GM19467 (cell line): Measurements from ENCODE around the gene CCDC13.
A peak's percentile ranks its signal among the peaks of the same experiment; 100 is the strongest.
"Not testable (repeated sequence)": the region's sequence is repeated elsewhere in the genome, so short reads cannot be mapped to it uniquely, and the experiment has no call there.

Source experiments
- ATAC-seq: cut with Tn5 transposase; IDR thresholded peaks from one replicate; pipeline ENCODE4 v1.9.1; 2021; ENCODE audit warnings: mild to moderate bottlenecking, moderate library complexity; ENCODE audit not compliant: unreplicated experiment

Gene CCDC13

GRCh38 chr3:42772670-42773408 is at the start of gene CCDC13:
CCDC13 (minus strand) TSS chr3:42773253; CDS start chr3:42758345, 14,908 bp downstream.
- ATAC-seq: peak; percentile 96

DNA sequence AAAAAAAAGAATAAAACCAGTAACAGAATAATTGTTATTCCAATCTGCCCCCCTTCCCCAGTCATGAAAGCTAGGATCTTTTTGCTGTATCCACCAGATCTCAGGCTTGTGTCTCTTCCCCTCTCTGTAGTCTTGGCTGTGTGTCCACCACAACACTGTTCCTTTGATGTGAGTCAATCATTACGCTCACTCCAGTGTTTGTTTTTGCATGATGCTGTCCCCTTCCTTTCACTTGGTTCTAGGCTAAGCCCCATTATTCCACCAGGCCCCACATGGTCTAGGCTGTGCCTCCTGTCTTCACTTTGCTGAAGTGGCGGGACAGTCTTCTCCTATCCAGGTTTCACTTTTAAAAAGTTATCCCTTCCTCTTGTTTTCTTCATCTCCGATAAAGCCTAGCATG is 49.8 kb upstream of the CCDC13 start:
- no peak for ATAC-seq

DNA sequence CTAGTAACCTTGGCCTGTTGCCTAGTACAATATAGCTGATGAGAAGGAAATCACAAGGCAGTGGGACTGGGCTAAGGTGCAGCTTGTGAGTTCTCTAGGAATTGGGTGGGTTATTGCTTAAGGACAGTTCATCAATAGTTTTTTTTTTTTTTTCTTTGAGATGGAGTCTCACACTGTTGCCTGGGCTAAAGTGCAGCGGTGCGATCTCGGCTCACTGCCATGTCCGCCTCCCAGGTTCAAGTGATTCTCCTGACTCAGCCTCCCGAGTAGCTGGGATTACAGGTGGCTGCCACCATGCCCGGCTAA is 47.6 kb upstream of the CCDC13 start:
- ATAC-seq: no peak

GRCh38 chr3:42819351-42819965 is 46.4 kb upstream of the CCDC13 start:
- no peak for ATAC-seq

GRCh38 chr3:42815826-42816225 is 42.8 kb upstream of the CCDC13 start:
- no peak for ATAC-seq

GRCh38 chr3:42814914-42815507 is 42.0 kb upstream of the CCDC13 start:
- ATAC-seq: no peak

- no peak for ATAC-seq
These were observed 41.2 kb upstream of the CCDC13 start for GRCh38 chr3:42814246-42814645.

- ATAC-seq: not testable (repeated sequence)
These were observed 38.2 kb upstream of the CCDC13 start for GRCh38 chr3:42811118-42811883.

- ATAC-seq: not testable (repeated sequence)
These were observed 37.7 kb upstream of the CCDC13 start for GRCh38 chr3:42810706-42811105.

DNA sequence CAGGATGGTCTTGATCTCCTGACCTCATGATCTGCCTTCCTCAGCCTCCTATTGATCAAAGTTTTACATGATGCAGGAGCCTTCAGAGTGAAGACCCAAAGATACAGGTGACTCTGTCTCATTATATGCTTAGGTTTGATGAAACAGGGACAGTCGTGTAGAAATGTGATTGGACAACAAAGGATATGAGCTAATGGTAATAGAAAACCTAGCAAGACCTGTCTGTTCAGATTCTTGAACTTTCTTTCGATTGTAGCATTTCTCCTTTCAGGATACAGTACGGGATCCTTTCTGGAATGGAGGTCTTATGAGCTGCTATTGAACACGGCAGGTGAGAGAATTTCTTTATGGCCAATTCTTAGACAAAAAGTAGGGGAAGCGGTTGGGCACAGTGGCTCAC is 36.1 kb upstream of the CCDC13 start, which contains the start of gene ACKR2:
TSS of gene ACKR2 (plus strand) at position 244 of the 400 bp plus-strand sequence. CDS start 55,058 bp downstream, outside the sequence.
- ATAC-seq: no peak

- ATAC-seq: no peak
These were observed 34.9 kb upstream of the CCDC13 start for GRCh38 chr3:42807929-42808328.

GRCh38 chr3:42805141-42805821 is 32.2 kb upstream of the CCDC13 start:
- no peak for ATAC-seq

DNA sequence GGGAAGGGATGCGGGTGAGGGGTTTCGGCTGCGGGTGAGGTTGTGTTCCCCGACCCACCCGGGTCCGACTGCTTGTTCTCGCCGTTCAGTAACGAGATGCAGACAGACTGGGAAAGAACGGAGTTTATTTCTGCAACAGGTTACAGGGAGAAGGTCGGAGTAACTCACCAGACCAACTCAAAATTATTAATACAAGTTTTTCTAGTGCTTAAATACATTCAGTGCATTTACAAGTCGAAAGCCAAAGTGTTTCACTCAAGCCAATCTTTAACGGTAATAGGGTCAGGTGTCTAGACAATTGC is 31.7 kb upstream of the CCDC13 start:
- ATAC-seq: peak; percentile 19

DNA sequence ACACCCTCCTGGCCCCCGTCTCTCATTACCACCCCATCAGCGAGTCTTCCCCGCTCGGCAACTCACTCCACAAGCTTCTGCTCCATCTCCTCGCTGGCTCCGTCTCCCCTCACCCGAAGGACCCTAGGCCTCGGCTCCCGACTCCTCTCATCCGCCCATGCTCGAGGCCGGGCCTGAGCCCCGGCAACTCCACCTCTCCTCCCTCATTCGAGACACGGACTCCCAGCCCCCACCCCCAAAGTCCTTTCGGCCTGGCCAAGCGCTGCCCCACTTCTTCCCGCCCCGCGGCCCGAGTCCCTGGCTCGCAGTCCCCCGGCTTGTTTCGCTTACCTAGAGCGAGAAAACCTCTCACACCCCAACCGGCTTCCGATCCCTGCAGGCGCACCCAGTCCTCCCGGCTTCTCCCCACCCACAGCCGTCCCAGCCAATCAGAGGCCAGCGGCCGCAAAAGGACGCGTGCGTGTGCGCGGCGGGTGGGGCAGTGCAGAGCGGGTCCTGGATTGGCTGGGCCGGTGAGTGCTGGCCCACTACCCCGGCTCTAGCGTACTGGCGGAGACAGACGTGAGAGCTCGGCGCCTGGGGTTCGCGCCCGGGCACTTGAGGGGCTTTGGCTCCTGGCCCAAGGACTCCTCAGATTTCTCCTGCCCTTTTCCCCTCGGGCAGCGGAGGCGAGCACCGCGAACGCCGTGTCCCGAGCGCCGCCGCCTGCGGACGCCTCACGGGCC is 31.2 kb upstream of the CCDC13 start, which contains the start of gene HIGD1A:
TSS of gene HIGD1A (minus strand) at position 385 of the 725 bp plus-strand sequence. CDS start 10,237 bp downstream, outside the sequence.
- peak; percentile 99 for ATAC-seq

DNA sequence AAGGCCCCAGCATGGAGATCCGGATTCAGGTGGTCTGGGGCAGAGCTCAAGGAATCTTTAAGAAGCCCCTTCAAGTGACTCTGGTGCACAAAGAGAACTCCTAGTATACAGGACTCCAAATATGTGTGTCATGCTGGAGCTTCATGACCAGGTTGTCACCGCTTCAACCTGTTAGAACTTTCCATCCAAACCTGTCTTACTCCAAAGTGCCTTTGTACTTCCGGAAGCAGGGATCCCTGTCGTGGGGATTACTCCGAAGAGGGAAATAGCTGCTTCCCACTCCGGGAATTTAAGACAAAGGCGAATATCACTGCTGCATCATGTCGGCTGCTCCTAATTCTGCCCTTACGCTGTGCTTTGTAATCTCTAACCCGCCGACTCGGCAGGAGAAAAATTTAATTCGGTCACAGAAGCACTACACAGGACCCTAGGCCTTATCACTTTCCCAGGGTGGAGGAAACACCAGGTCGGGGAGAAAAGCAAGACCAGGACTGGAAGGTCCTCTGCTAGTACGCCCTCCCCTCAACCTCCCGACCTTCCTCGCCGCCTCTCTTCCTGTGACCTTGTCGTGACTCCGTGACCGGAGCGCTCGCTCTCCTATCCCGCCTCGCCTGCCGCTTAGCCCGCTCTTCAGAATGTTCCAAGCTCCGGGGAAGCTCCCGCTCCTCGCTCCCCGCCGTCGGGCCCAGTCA is 30.5 kb upstream of the CCDC13 start:
- ATAC-seq: peak; percentile 19

GRCh38 chr3:42802876-42803413 is 29.9 kb upstream of the CCDC13 start:
- ATAC-seq: no peak

- ATAC-seq: no peak
These were observed 28.7 kb upstream of the CCDC13 start for GRCh38 chr3:42801784-42802183.

DNA sequence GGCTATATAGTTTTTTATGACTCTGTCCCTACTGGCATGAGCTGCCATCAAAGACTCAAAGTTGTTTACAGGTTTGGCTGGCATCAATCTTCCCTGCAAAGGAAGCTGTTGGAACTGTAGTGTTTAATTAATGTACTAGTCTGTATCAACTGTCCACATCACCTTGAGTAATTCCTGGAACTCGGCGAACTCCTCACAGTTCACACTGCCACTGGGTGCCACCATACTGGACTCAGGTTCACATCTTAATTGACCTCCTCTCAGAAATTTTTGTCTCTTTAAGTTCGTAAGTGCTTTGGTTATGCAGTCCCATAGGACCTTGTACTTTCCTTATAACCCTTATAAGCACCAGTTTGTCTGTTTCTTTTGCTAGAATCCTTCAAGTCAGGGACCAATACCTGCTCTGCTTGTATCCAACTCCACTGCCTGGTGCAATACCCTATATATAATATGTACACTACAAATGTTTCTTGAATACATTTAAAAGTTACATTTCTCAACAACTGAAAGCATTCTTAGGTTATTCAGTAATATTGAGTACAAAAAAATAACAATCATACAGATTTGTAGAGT is 28.1 kb upstream of the CCDC13 start:
- ATAC-seq: no peak

- ATAC-seq: no peak
These were observed 27.2 kb upstream of the CCDC13 start for GRCh38 chr3:42800251-42800650.
